Lung (tissue), 12 donors: ENCODE results near the gene ACCSL. TPM values are rescaled to one million over a fixed set of nuclear protein-coding genes. Genes with fewer than 3 reads are reported as not detected.

Experiments used
- ATAC-seq: fragments of 200-7000 bp; cut with Tn5 transposase; one replicate; pipeline ENCODE4 v1.9.1; 2020; ENCODE audit warnings: moderate number of reproducible peaks; ENCODE audit not compliant: insufficient read depth, low FRiP score
- DNase-seq, 3 donors: peaks; one replicate each; pipeline ENCODE4 v3.0.0-alpha.2; 2013 to 2017
- H3K27ac ChIP-seq, 2 donors: one replicate each; pipeline ENCODE4 v1.5.1; 2013; ENCODE audit warnings: mild to moderate bottlenecking in 2 of 2, moderate library complexity in 2 of 2, control low read depth in 1 of 2, inconsistent platforms in 1 of 2, low read depth in 1 of 2, low read length in 1 of 2
- H3K27me3 ChIP-seq, 3 donors: one replicate each; pipeline ENCODE4 v1.5.1; 2013; ENCODE audit warnings: low read length in 2 of 3; ENCODE audit not compliant: control insufficient read depth in 3 of 3, insufficient read depth in 3 of 3
- H3K36me3 ChIP-seq, 4 donors: one replicate each; pipeline ENCODE4 v1.5.1; 2013; ENCODE audit warnings: low read length in 4 of 4, mild to moderate bottlenecking in 1 of 4, moderate library complexity in 1 of 4; ENCODE audit not compliant: control insufficient read depth in 4 of 4, insufficient read depth in 4 of 4
- H3K4me1 ChIP-seq, 5 donors: one replicate each; pipeline ENCODE4 v1.5.1; 2013; ENCODE audit warnings: low read length in 5 of 5, mild to moderate bottlenecking in 2 of 5, moderate library complexity in 1 of 5; ENCODE audit not compliant: control insufficient read depth in 5 of 5, insufficient read depth in 5 of 5
- H3K4me3 ChIP-seq: one replicate; pipeline ENCODE4 v1.5.1; 2013; ENCODE audit warnings: mild to moderate bottlenecking, control low read depth, moderate library complexity
- H3K9ac ChIP-seq, 2 donors: one replicate each; pipeline ENCODE4 v1.5.1; 2013; ENCODE audit warnings: low read length in 2 of 2, control low read depth in 1 of 2; ENCODE audit not compliant: insufficient read depth in 1 of 2
- H3K9me3 ChIP-seq, 4 donors: one replicate each; pipeline ENCODE4 v1.5.1; 2013; ENCODE audit warnings: low read length in 3 of 4, mild to moderate bottlenecking in 1 of 4, moderate library complexity in 1 of 4; ENCODE audit not compliant: control insufficient read depth in 4 of 4, insufficient read depth in 3 of 4
- WGBS, 2 donors: extraction: QIAGEN DNeasy Blood & Tissue Kit; methylation state at CpG; one replicate each; pipeline ENCODE4 v1.1.7; 2013; 5-methylcytosine and 5-hydroxymethylcytosine counted together
- polyA plus RNA-seq, 2 donors: library from polyadenylated mRNA; stranded (reverse); fragments of 200-250 nt; gene quantifications; one replicate each; pipeline ENCODE4 v1.2.1, GENCODE V29; 2013
- total RNA-seq, 2 donors: library from RNA; depleted of rRNA in 1 of 2; stranded (reverse); fragments of >200 nt in 1 of 2; gene quantifications; one replicate each; pipeline ENCODE4 v1.2.1, GENCODE V29; 2014 to 2021
- TF ChIP-seq, protein P1 (sequence below): IDR thresholded peaks from 2 replicates; pipeline ENCODE4 v1.5.1; 2012; ENCODE audit warnings: mild to moderate bottlenecking; ENCODE audit errors: control extremely low read depth, extremely low read depth
- donor health status: control.
- donor health status: control.
- donor health status: Bipolar disorder and iron deficiency.
- donor health status: healthy.
- donor health status: DM: yes; HTN: yes; CAD: no.

Gene ACCSL
- total and polyA plus RNA-seq, 4 donors: 0.02 to 0.14 TPM; not detected in 2

GRCh38 chr11:44068180-44068579 is 20.4 kb downstream of the ACCSL start:
- 95 to 98% methylated on average over 2 of the region's 2 CpGs for WGBS, 2 donors
- TF ChIP-seq, protein P1, sequence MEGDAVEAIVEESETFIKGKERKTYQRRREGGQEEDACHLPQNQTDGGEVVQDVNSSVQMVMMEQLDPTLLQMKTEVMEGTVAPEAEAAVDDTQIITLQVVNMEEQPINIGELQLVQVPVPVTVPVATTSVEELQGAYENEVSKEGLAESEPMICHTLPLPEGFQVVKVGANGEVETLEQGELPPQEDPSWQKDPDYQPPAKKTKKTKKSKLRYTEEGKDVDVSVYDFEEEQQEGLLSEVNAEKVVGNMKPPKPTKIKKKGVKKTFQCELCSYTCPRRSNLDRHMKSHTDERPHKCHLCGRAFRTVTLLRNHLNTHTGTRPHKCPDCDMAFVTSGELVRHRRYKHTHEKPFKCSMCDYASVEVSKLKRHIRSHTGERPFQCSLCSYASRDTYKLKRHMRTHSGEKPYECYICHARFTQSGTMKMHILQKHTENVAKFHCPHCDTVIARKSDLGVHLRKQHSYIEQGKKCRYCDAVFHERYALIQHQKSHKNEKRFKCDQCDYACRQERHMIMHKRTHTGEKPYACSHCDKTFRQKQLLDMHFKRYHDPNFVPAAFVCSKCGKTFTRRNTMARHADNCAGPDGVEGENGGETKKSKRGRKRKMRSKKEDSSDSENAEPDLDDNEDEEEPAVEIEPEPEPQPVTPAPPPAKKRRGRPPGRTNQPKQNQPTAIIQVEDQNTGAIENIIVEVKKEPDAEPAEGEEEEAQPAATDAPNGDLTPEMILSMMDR: no peak
- Histone ChIP-seq H3K27me3 (no peaks in the 10 kb centered on the region), H3K27ac (no peak overlapping the region), H3K36me3 (peaks cover 0 to 5% (median 2%) of the 10 kb centered on the region in 4 donors), H3K9me3 (no peaks in the 10 kb centered on the region), H3K4me3 (no peak overlapping the region), H3K9ac (no peak overlapping the region), H3K4me1 (peaks cover 0 to 15% (median 2%) of the 10 kb centered on the region in 5 donors)
- ATAC-seq (no peak), DNase-seq (no peak)

- H3K9ac ChIP-seq: no peak overlapping the region
- no peaks in the 10 kb centered on the region for H3K27me3 ChIP-seq
- H3K9me3 ChIP-seq: no peaks in the 10 kb centered on the region
- ATAC-seq (no peak), DNase-seq (no peak)
- no peak overlapping the region for H3K4me3 ChIP-seq
- H3K36me3 ChIP-seq: peaks cover 0 to 10% (median 4%) of the 10 kb centered on the region in 4 donors
- TF ChIP-seq, protein P1: no peak
- no peak overlapping the region for H3K27ac ChIP-seq
- peaks cover 0 to 9% (median 2%) of the 10 kb centered on the region in 5 donors for H3K4me1 ChIP-seq
- 91 to 94% methylated on average over 3 of the region's 3 CpGs for WGBS, 2 donors
Measured at GRCh38 chr11:44071157-44071556, 23.4 kb downstream of the ACCSL start.

DNA sequence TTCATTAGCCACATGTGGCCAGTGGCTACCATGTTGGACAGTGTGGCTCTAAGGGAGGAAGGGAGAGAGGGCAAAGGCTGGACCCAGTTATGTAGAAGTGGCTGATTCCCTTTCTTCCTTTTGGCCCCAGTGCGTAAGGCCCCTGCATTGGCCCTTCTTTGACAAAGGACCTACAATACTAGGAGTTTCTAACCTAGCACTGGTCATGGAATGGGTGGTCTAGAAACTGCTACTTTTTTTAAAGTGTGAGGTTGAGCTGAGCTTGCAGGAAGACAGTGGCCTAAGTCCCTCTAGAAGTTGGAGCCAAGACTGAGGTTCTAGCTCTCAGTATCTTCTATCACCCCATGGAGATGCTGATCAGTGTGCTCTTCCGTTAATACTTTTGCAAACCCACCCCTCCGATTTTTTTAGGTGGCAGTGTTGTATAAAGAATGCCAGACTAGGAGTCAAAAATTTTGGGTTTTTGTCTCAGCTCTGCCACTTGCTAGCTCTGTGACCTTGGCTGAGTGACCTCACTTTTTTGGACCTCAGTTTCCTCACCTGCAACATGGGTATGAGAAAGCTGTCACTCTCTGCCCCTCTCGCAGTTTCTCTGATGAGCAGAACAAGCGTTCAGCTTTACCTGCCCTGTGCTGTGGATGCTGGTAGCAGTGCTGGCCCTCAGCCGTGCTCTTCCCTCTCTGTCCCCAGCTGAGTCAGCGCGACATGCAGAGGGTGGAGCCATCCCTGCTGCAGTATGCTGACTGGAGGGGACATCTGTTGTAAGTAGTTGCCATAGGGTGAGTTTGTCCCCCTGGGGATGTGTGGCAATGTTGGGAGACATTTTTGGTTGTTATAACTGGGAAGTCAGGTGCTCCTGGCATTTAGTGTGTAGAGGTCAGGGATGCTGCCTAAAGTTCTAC is 25.2 kb downstream of the ACCSL start:
- DNase-seq (no peak), ATAC-seq (no peak)
- TF ChIP-seq, protein P1: no peak
- peaks cover 0 to 2% (median 0%) of the 10 kb centered on the region in 5 donors for H3K4me1 ChIP-seq
- no peaks in the 10 kb centered on the region for H3K9me3 ChIP-seq
- no peak overlapping the region for H3K4me3 ChIP-seq
- H3K27ac ChIP-seq: no peak overlapping the region
- no peaks in the 10 kb centered on the region for H3K27me3 ChIP-seq
- 95 to 97% methylated on average over 8 of the region's 8 CpGs for WGBS, 2 donors
- H3K9ac ChIP-seq: no peak overlapping the region
- H3K36me3 ChIP-seq: peaks cover 0 to 12% (median 6%) of the 10 kb centered on the region in 4 donors
